A549 (cell line): ENCODE data around the gene GBE1. TPM values are rescaled to one million over a fixed set of nuclear protein-coding genes. Genes with fewer than 3 reads are reported as not detected.

Experiments used
- ATAC-seq, 2 experiments: fragments of 200-7000 bp in 1 of 2; fragments of >200 bp in 1 of 2; cut with Nextera tagmentation in 1 of 2; cut with Tn5 transposase in 1 of 2; 3 replicates each; pipeline versions ENCODE4 v1.8.0 to v1.9.1; 2018 to 2020; ENCODE audit warnings: mild to moderate bottlenecking in 1 of 2, moderate library complexity in 1 of 2
- CTCF ChIA-PET: fragments of 300-600 bp; sonication (Branson Sonifier 250); formaldehyde crosslinking; extraction: SDS; loops from one replicate; lab custom pipeline; 2021; ENCODE audit warnings: antibody characterized with exemption, inconsistent platforms; lab: Yijun Ruan, JAX
- POLR2A ChIA-PET: fragments of 350-600 bp; formaldehyde crosslinking; extraction: SDS; loops from one replicate; lab custom pipeline; 2021; ENCODE audit warnings: antibody characterized with exemption, inconsistent platforms; lab: Yijun Ruan, JAX
- DNase-seq, 2 experiments: peaks; one replicate each; pipeline versions ENCODE4 v3.0.0 to v3.0.0-alpha.2; 2011 to 2016; ENCODE audit warnings: low read depth in 1 of 2, low spot score in 1 of 2
- FAIRE-seq: peaks from 2 replicates; lab custom pipeline; 2011; peaks lifted over from hg19 to GRCh38; lab: Jason Lieb, UNC
- H3K27ac ChIP-seq, 2 experiments: fragments of >200 bp; sonication (Bioruptor Twin); formaldehyde crosslinking; 3 replicates each; pipeline ENCODE4 v1.5.1; 2016 to 2017
- H3K4me1 ChIP-seq: fragments of >200 bp; sonication (Bioruptor Twin); formaldehyde crosslinking; 3 replicates; pipeline ENCODE4 v1.6.1; 2016
- H3K4me2 ChIP-seq: fragments of >200 bp; sonication (Bioruptor Twin); formaldehyde crosslinking; 3 replicates; pipeline ENCODE4 v1.6.1; 2016
- H3K4me3 ChIP-seq: fragments of >200 bp; sonication (Bioruptor Twin); formaldehyde crosslinking; 3 replicates; pipeline ENCODE4 v1.5.1; 2016
- H3K9me3 ChIP-seq: fragments of >200 bp; sonication (Bioruptor Twin); formaldehyde crosslinking; 3 replicates; pipeline ENCODE4 v1.6.1; 2016
- CBX2 ChIP-seq: fragments of 200-600 bp; sonication (generic); IDR thresholded peaks from 2 replicates; pipeline ENCODE4 v1.6.1; 2016; ENCODE audit warnings: low read depth, mild to moderate bottlenecking, borderline replicate concordance
- CBX8 ChIP-seq: fragments of 200-600 bp; sonication (generic); IDR thresholded peaks from 2 replicates; pipeline ENCODE4 v1.6.1; 2016
- CHD2 ChIP-seq: fragments of 150-350 bp; IDR thresholded peaks from 2 replicates; pipeline ENCODE4 v1.6.1; 2014; ENCODE audit warnings: low read length; ENCODE audit not compliant: partially characterized antibody
- CHD4 ChIP-seq: fragments of 200-600 bp; sonication (generic); IDR thresholded peaks from 2 replicates; pipeline ENCODE4 v1.6.1; 2016; ENCODE audit warnings: antibody characterized with exemption, mild to moderate bottlenecking, borderline replicate concordance
- EP300 ChIP-seq, 2 experiments: fragments of >200 bp; sonication (Bioruptor Twin); formaldehyde crosslinking; IDR thresholded peaks; 2 replicates in 1 of 2; 3 replicates in 1 of 2; pipeline ENCODE4 v1.6.1; 2016 to 2017
- HOXA7 ChIP-seq: fragments of 250-450 bp; sonication (Bioruptor Pico); IDR thresholded peaks from 2 replicates; pipeline ENCODE4 v1.5.0; 2020; ENCODE audit warnings: mild to moderate bottlenecking, moderate library complexity
- KDM5A ChIP-seq: fragments of 200-600 bp; sonication (generic); IDR thresholded peaks from 2 replicates; pipeline ENCODE4 v1.6.1; 2016; ENCODE audit warnings: antibody characterized with exemption, mild to moderate bottlenecking
- MAFK ChIP-seq: fragments of 450-650 bp; IDR thresholded peaks from 2 replicates; pipeline ENCODE4 v1.6.1; 2014; ENCODE audit not compliant: partially characterized antibody
- MYC ChIP-seq: IDR thresholded peaks from 2 replicates; pipeline ENCODE4 v1.6.1; 2012; ENCODE audit warnings: mild to moderate bottlenecking, inconsistent platforms, low read length, improper control_type of control experiment, borderline replicate concordance
- NPAS2 ChIP-seq: fragments of 250-450 bp; sonication (Bioruptor Pico); IDR thresholded peaks from 2 replicates; pipeline ENCODE4 v1.8.0; 2022; ENCODE audit warnings: mild to moderate bottlenecking, moderate library complexity, borderline replicate concordance
- POLR2AphosphoS2 ChIP-seq: conservative IDR thresholded peaks from 2 replicates; pipeline ENCODE4 v1.6.1; 2012; ENCODE audit warnings: low read length, improper control_type of control experiment, inconsistent platforms
- RARB ChIP-seq: fragments of 250-450 bp; sonication (Bioruptor Pico); IDR thresholded peaks from 2 replicates; pipeline ENCODE4 v1.8.0; 2021; ENCODE audit warnings: mild to moderate bottlenecking, moderate library complexity
- RCOR1 ChIP-seq: fragments of 150-350 bp; IDR thresholded peaks from 2 replicates; pipeline ENCODE4 v1.6.1; 2014; ENCODE audit warnings: antibody characterized with exemption, low read length, low read depth
- SMC3 ChIP-seq: fragments of >200 bp; sonication (Bioruptor Twin); formaldehyde crosslinking; IDR thresholded peaks from 3 replicates; pipeline ENCODE4 v1.6.1; 2018; ENCODE audit warnings: inconsistent platforms
- TFCP2L1 ChIP-seq: fragments of 250-450 bp; sonication (Bioruptor Pico); IDR thresholded peaks from 2 replicates; pipeline ENCODE4 v1.5.0; 2021; ENCODE audit warnings: mild to moderate bottlenecking
- WGBS: methylation state at CpG from one replicate; pipeline ENCODE4 v1.1.6; 2017; ENCODE audit errors: missing lambda C conversion rate; 5-methylcytosine and 5-hydroxymethylcytosine counted together
- polyA plus RNA-seq, 4 experiments: library from polyadenylated mRNA; depleted of rRNA in 3 of 4; stranded (reverse); fragments of >200 nt; fragmentation: RNase III in 1 of 4; extraction: RNeasy Plus Mini Kit Qiagen cat#74134 plus additional on column Dnase treatment in 1 of 4; gene quantifications; 2 replicates in 3 of 4; 3 replicates in 1 of 4; pipeline ENCODE4 v1.2.3, GENCODE V29; 2011 to 2017
- TF ChIP-seq, protein P1 (sequence below): fragments of 250-450 bp; sonication (Bioruptor Pico); IDR thresholded peaks from 2 replicates; pipeline ENCODE4 v1.5.0; 2020; ENCODE audit warnings: low read depth, mild to moderate bottlenecking, moderate library complexity
- TF ChIP-seq, protein P2 (sequence below): IDR thresholded peaks from 2 replicates; pipeline ENCODE4 v1.6.1; 2012
- TF ChIP-seq, protein P3 (sequence below): fragments of 150-350 bp; IDR thresholded peaks from 2 replicates; pipeline ENCODE4 v1.6.1; 2014; ENCODE audit warnings: low read depth, mild to moderate bottlenecking, low read length
- TF ChIP-seq, protein P4 (sequence below): fragments of >200 bp; sonication (Bioruptor Twin); formaldehyde crosslinking; IDR thresholded peaks from 3 replicates; pipeline ENCODE4 v1.5.1; 2016
- TF ChIP-seq, protein P5 (sequence below): IDR thresholded peaks from 2 replicates; pipeline ENCODE4 v1.6.1; 2012
- TF ChIP-seq, protein P6 (sequence below): fragments of 200-600 bp; sonication (generic); IDR thresholded peaks from 2 replicates; pipeline ENCODE4 v1.6.1; 2016; ENCODE audit warnings: antibody characterized with exemption, mild to moderate bottlenecking, moderate library complexity

The GBE1 gene
- polyA plus RNA-seq, 2 of the 4 experiments (the other 2 are of a cell fraction) = 39.5 to 55.0 TPM

DNA sequence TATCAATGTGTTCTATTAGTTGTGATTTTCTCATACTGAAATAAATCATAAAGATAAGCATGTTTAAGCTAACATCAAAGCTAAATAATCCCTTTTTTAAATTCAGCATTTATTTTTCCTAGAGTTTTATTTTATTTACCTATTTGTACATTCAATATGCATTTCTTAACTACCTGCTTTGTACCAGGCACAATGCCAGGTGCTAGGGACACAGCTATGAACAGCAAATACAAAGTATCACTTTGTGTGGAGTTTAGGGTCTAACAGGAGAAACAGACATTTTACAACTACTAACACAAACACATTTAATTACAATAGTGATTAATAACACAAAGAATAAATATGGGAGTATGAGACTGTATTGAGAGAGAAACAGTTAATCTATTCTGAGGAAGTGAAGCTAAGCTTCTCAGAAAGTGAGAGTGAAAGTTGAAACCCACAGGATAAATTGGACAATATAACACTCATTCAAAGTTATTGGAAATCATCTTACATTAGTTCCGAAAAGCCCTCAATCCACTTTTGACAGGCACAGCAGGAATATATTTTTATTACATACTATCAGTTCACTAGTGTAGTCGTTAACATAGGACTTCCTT is 159.6 kb downstream of the GBE1 start (continued):
- TF ChIP-seq CBX8 (no peak), POLR2AphosphoS2 (no peak), SMC3 (no peak)
- TF ChIP-seq, protein P1, sequence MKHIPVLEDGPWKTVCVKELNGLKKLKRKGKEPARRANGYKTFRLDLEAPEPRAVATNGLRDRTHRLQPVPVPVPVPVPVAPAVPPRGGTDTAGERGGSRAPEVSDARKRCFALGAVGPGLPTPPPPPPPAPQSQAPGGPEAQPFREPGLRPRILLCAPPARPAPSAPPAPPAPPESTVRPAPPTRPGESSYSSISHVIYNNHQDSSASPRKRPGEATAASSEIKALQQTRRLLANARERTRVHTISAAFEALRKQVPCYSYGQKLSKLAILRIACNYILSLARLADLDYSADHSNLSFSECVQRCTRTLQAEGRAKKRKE (CRISPR knock-in tag) = no peak

DNA sequence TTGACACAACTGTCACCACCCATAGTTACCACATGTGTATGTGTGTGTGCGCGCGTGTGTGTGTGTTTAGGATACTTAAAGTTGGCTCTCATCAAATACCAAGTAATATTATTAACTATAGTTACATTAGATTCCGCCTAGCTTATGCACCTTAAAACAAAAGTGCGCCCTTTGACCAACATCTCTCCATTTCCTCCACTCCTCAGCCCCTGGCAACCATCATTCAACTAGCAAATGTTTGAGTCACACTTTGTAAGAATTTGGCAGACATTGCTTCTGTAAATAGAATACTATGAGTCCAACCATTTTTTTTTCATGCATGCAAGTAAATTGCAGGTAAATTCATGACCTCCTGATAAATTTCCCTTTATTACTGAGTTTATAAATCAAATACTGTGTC is 169.3 kb downstream of the GBE1 start:
- Histone ChIP-seq H3K4me1 (peaks cover 10% of the 10 kb centered on the region), H3K4me3 (no peak overlapping the region), H3K27ac (no peak overlapping the region), H3K4me2 (peak overlapping the region; percentile 16; the same call in 2 of the 3 replicates), H3K9me3 (no peaks in the 10 kb centered on the region)
- no peak for FAIRE-seq
- 0 out of 6 replicates have a peak, but pooled peaks of 1 of the 2 experiments have one; percentile 39 for ATAC-seq
- no peak for TF ChIP-seq HOXA7 (CRISPR knock-in tag)
- TF ChIP-seq, protein P2, sequence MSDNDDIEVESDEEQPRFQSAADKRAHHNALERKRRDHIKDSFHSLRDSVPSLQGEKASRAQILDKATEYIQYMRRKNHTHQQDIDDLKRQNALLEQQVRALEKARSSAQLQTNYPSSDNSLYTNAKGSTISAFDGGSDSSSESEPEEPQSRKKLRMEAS = no peak
- peak in 1 of 2 experiments; percentile 11 for DNase-seq
- ChIA-PET POLR2A (no interaction called here), CTCF (interaction anchor here (1.6 kb wide), 1 partner anchor 10 kb away, joined by 4 read pairs; no protein-coding TSS in a partner anchor)
- whole genome bisulfite sequencing = 93% methylated on average over 5 of the region's 5 CpGs

DNA sequence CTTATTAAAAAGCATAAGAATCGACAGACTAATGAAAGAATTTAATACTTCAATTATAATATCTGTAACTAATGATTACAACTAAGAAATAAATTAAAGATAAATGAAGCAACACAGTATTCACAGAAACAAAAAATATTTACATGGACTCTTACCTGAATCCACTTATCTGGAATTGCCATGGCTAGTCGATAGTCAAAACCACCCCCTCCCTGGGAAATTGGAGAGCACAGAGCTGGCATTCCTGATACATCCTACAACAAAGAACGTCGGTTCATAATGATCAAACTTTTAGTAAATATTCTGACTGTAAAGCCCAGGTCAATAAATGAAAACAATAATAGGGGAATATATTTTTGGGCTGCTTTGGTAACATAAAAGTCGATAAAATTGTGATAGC is 175.5 kb downstream of the GBE1 start:
- TF ChIP-seq MAFK = no peak
- no peak for TF ChIP-seq EP300 (IDR thresholded peaks at IDR 0.05)
- no peak for TF ChIP-seq RARB
- TF ChIP-seq POLR2AphosphoS2 = no peak
- no peak for TF ChIP-seq CHD4
- TF ChIP-seq, protein P3, sequence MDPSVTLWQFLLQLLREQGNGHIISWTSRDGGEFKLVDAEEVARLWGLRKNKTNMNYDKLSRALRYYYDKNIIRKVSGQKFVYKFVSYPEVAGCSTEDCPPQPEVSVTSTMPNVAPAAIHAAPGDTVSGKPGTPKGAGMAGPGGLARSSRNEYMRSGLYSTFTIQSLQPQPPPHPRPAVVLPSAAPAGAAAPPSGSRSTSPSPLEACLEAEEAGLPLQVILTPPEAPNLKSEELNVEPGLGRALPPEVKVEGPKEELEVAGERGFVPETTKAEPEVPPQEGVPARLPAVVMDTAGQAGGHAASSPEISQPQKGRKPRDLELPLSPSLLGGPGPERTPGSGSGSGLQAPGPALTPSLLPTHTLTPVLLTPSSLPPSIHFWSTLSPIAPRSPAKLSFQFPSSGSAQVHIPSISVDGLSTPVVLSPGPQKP = no peak
- TF ChIP-seq NPAS2 (CRISPR knock-in tag) = no peak
- TF ChIP-seq CHD2 = no peak
- no peak for TF ChIP-seq CBX2
- TF ChIP-seq, protein P4, sequence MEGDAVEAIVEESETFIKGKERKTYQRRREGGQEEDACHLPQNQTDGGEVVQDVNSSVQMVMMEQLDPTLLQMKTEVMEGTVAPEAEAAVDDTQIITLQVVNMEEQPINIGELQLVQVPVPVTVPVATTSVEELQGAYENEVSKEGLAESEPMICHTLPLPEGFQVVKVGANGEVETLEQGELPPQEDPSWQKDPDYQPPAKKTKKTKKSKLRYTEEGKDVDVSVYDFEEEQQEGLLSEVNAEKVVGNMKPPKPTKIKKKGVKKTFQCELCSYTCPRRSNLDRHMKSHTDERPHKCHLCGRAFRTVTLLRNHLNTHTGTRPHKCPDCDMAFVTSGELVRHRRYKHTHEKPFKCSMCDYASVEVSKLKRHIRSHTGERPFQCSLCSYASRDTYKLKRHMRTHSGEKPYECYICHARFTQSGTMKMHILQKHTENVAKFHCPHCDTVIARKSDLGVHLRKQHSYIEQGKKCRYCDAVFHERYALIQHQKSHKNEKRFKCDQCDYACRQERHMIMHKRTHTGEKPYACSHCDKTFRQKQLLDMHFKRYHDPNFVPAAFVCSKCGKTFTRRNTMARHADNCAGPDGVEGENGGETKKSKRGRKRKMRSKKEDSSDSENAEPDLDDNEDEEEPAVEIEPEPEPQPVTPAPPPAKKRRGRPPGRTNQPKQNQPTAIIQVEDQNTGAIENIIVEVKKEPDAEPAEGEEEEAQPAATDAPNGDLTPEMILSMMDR = no peak
- H3K27ac ChIP-seq = no peak overlapping the region
- DNase-seq = no peak
- POLR2A ChIA-PET = no interaction called here
- ATAC-seq = no peak
- CTCF ChIA-PET = interaction anchor here (0.7 kb wide), 1 partner anchor 86 kb away, joined by 3 read pairs; no protein-coding TSS in a partner anchor
- no peaks in the 10 kb centered on the region for H3K9me3 ChIP-seq
- FAIRE-seq = no peak
- no peak overlapping the region for H3K4me3 ChIP-seq
- 78% methylated on average over 5 of the region's 5 CpGs for WGBS
- H3K4me1 ChIP-seq = no peaks in the 10 kb centered on the region
- no peak overlapping the region for H3K4me2 ChIP-seq

DNA sequence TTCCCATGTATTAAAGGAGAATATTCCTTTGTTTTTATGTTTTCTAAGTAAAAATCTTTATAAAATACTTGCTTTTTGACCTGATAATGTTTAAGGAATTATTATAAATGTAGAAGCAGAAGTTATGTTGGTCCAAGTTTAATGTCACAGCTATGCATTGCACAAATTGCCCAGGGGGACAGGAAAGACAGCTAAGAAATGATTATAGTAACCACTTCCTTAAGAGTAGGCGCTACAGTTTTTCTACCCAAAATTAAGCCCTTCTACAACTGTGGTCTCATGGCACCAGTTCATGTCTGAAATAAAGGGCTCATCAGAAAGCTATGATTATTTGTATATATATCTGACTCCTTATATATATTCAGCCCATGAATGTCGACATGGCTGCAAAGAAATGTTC is 176.4 kb downstream of the GBE1 start:
- FAIRE-seq (no peak), DNase-seq (no peak), ATAC-seq (no peak)
- no peaks in the 10 kb centered on the region for H3K9me3 ChIP-seq
- H3K4me3 ChIP-seq = no peak overlapping the region
- 99% methylated on average over 2 of the region's 2 CpGs for WGBS
- no peak overlapping the region for H3K4me2 ChIP-seq
- H3K27ac ChIP-seq = no peak overlapping the region
- H3K4me1 ChIP-seq = no peaks in the 10 kb centered on the region
- ChIA-PET CTCF (interaction anchor here (0.6 kb wide), 1 partner anchor 19 kb away, joined by 3 read pairs; no protein-coding TSS in a partner anchor), POLR2A (no interaction called here)
- no peak for TF ChIP-seq TFCP2L1 (CRISPR knock-in tag)
- TF ChIP-seq KDM5A = no peak
- TF ChIP-seq MYC = no peak
- no peak for TF ChIP-seq RCOR1
- TF ChIP-seq, protein P5, sequence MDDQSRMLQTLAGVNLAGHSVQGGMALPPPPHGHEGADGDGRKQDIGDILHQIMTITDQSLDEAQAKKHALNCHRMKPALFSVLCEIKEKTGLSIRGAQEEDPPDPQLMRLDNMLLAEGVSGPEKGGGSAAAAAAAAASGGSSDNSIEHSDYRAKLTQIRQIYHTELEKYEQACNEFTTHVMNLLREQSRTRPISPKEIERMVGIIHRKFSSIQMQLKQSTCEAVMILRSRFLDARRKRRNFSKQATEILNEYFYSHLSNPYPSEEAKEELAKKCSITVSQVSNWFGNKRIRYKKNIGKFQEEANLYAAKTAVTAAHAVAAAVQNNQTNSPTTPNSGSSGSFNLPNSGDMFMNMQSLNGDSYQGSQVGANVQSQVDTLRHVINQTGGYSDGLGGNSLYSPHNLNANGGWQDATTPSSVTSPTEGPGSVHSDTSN = no peak
- TF ChIP-seq, protein P1 (CRISPR knock-in tag) = no peak
- TF ChIP-seq, protein P6, sequence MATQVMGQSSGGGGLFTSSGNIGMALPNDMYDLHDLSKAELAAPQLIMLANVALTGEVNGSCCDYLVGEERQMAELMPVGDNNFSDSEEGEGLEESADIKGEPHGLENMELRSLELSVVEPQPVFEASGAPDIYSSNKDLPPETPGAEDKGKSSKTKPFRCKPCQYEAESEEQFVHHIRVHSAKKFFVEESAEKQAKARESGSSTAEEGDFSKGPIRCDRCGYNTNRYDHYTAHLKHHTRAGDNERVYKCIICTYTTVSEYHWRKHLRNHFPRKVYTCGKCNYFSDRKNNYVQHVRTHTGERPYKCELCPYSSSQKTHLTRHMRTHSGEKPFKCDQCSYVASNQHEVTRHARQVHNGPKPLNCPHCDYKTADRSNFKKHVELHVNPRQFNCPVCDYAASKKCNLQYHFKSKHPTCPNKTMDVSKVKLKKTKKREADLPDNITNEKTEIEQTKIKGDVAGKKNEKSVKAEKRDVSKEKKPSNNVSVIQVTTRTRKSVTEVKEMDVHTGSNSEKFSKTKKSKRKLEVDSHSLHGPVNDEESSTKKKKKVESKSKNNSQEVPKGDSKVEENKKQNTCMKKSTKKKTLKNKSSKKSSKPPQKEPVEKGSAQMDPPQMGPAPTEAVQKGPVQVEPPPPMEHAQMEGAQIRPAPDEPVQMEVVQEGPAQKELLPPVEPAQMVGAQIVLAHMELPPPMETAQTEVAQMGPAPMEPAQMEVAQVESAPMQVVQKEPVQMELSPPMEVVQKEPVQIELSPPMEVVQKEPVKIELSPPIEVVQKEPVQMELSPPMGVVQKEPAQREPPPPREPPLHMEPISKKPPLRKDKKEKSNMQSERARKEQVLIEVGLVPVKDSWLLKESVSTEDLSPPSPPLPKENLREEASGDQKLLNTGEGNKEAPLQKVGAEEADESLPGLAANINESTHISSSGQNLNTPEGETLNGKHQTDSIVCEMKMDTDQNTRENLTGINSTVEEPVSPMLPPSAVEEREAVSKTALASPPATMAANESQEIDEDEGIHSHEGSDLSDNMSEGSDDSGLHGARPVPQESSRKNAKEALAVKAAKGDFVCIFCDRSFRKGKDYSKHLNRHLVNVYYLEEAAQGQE = no peak
